NCI-H2227 treated with DMSO at 0.1 percent for 48 hours (cell line): ENCODE data around the gene ZFYVE21.

ENCODE experiments used
- DNase-seq: peaks from one replicate; lab custom pipeline; 2025; lab: John Stamatoyannopoulos, UW

ZFYVE21 gene

GRCh38 chr14:103725001-103725682, 9.5 kb downstream of the ZFYVE21 start:
- DNase-seq: no peak

- DNase-seq: no peak
These were observed 10.3 kb downstream of the ZFYVE21 start for GRCh38 chr14:103725739-103726395.

- no peak for DNase-seq
These were observed 10.9 kb downstream of the ZFYVE21 start for GRCh38 chr14:103726474-103726873.

GRCh38 chr14:103727313-103727980, 11.8 kb downstream of the ZFYVE21 start:
- DNase-seq: no peak

GRCh38 chr14:103728141-103728540, 12.5 kb downstream of the ZFYVE21 start:
- DNase-seq: no peak

GRCh38 chr14:103728721-103729120, 13.1 kb downstream of the ZFYVE21 start:
- DNase-seq: no peak

GRCh38 chr14:103729496-103730448, 14.2 kb downstream of the ZFYVE21 start:
- DNase-seq: no peak

GRCh38 chr14:103730490-103731035, 15.0 kb downstream of the ZFYVE21 start:
- no peak for DNase-seq

- no peak for DNase-seq
These were observed 15.9 kb downstream of the ZFYVE21 start for GRCh38 chr14:103731481-103731880.

- DNase-seq: no peak
These were observed 16.6 kb downstream of the ZFYVE21 start for GRCh38 chr14:103731916-103732867.

GRCh38 chr14:103732868-103733620, 17.4 kb downstream of the ZFYVE21 start:
- DNase-seq: no peak

- DNase-seq: no peak
These were observed 18.0 kb downstream of the ZFYVE21 start for GRCh38 chr14:103733651-103734050.

GRCh38 chr14:103734081-103734888, 18.7 kb downstream of the ZFYVE21 start:
- DNase-seq: no peak

- no peak for DNase-seq
These were observed 19.4 kb downstream of the ZFYVE21 start for GRCh38 chr14:103735022-103735421.

- DNase-seq: no peak
These were observed 19.8 kb downstream of the ZFYVE21 start for GRCh38 chr14:103735439-103735814.

GRCh38 chr14:103735815-103736545, 20.4 kb downstream of the ZFYVE21 start:
- DNase-seq: no peak

GRCh38 chr14:103736546-103737431, 21.2 kb downstream of the ZFYVE21 start:
- DNase-seq: no peak
